Loucy (cell line): ENCODE data around the gene WFIKKN1.
A peak's percentile ranks its signal among the peaks of the same experiment; 100 is the strongest.

Source experiments
- H2AFZ ChIP-seq: fragments of 200-600 bp; sonication (generic); 2 replicates; pipeline ENCODE4 v1.6.0; 2016; ENCODE audit warnings: antibody characterized with exemption, mild to moderate bottlenecking, low read length, moderate library complexity
- H3F3A ChIP-seq: fragments of 200-600 bp; 2 replicates; pipeline ENCODE4 v1.6.0; 2016; ENCODE audit warnings: antibody characterized with exemption, low read depth, mild to moderate bottlenecking
- H3K27me3 ChIP-seq: fragments of 200-600 bp; sonication (generic); 2 replicates; pipeline ENCODE4 v1.6.1; 2014; ENCODE audit warnings: low read length, mild to moderate bottlenecking; ENCODE audit not compliant: insufficient read depth, poor library complexity, severe bottlenecking
- H3K36me3 ChIP-seq: fragments of 200-600 bp; sonication (generic); 2 replicates; pipeline ENCODE4 v1.6.1; 2016; ENCODE audit warnings: low read length; ENCODE audit not compliant: insufficient read depth
- H3K4me1 ChIP-seq: fragments of 200-600 bp; sonication (generic); 2 replicates; pipeline ENCODE4 v1.5.1; 2014; ENCODE audit warnings: low read length, mild to moderate bottlenecking; ENCODE audit not compliant: insufficient read depth, poor library complexity, severe bottlenecking
- H3K4me2 ChIP-seq: fragments of 200-600 bp; sonication (generic); 2 replicates; pipeline ENCODE4 v1.6.0; 2014; ENCODE audit warnings: antibody characterized with exemption, low read length, low read depth, mild to moderate bottlenecking; ENCODE audit not compliant: poor library complexity, severe bottlenecking
- H3K4me3 ChIP-seq: fragments of 200-600 bp; sonication (generic); 2 replicates; pipeline ENCODE4 v1.5.1; 2014; ENCODE audit warnings: low read length, mild to moderate bottlenecking, mixed read lengths; ENCODE audit not compliant: poor library complexity, severe bottlenecking
- H3K79me2 ChIP-seq: fragments of 200-600 bp; sonication (generic); 2 replicates; pipeline ENCODE4 v1.6.1; 2014; ENCODE audit warnings: low read length; ENCODE audit not compliant: insufficient read depth
- H3K9ac ChIP-seq: fragments of 200-600 bp; sonication (generic); 2 replicates; pipeline ENCODE4 v1.6.0; 2014; ENCODE audit warnings: mild to moderate bottlenecking, low read depth, low read length, moderate library complexity; ENCODE audit not compliant: poor library complexity, severe bottlenecking
- H3K9me2 ChIP-seq: fragments of 200-600 bp; sonication (generic); replicated peaks from 2 replicates; pipeline ENCODE4 v1.6.1; 2016; ENCODE audit warnings: low read depth, low read length, mixed read lengths
- H3K9me3 ChIP-seq: fragments of 200-600 bp; sonication (generic); 2 replicates; pipeline ENCODE4 v1.6.1; 2014; ENCODE audit warnings: mild to moderate bottlenecking, antibody characterized with exemption, low read length, low read depth; ENCODE audit not compliant: insufficient read depth
- H4K20me1 ChIP-seq: fragments of 200-600 bp; sonication (generic); 2 replicates; pipeline ENCODE4 v1.6.0; 2014; ENCODE audit warnings: antibody characterized with exemption, low read length, mild to moderate bottlenecking; ENCODE audit not compliant: insufficient read depth, poor library complexity, severe bottlenecking
- CTCF ChIP-seq: fragments of 200-600 bp; sonication (generic); conservative IDR thresholded peaks from 2 replicates; pipeline ENCODE4 v1.5.1; 2014; ENCODE audit warnings: mild to moderate bottlenecking, antibody characterized with exemption, low read length
- EZH2phosphoT487 ChIP-seq: fragments of 200-600 bp; IDR thresholded peaks from 2 replicates; pipeline ENCODE4 v1.6.1; 2018; ENCODE audit warnings: antibody characterized with exemption, mild to moderate bottlenecking, moderate library complexity, borderline replicate concordance

The WFIKKN1 gene

GRCh38 chr16:678209-678857 is 47.5 kb downstream of the WFIKKN1 start:
- H3K79me2 ChIP-seq = peaks cover 16% of the 10 kb centered on the region; the same call in 1 of the 2 replicates
- no peak overlapping the region for H3K4me3 ChIP-seq
- peaks cover 2% of the 10 kb centered on the region for H4K20me1 ChIP-seq
- H3F3A ChIP-seq = no peaks in the 10 kb centered on the region
- no peaks in the 10 kb centered on the region for H3K27me3 ChIP-seq
- H3K4me2 ChIP-seq = no peak overlapping the region
- peaks cover 4% of the 10 kb centered on the region for H3K4me1 ChIP-seq
- no peak overlapping the region for H3K9ac ChIP-seq
- no peaks in the 10 kb centered on the region for H3K36me3 ChIP-seq
- no peak overlapping the region for H2AFZ ChIP-seq
- no peaks in the 10 kb centered on the region for H3K9me3 ChIP-seq
- H3K9me2 ChIP-seq = no peaks in the 10 kb centered on the region
- TF ChIP-seq CTCF (no peak), EZH2phosphoT487 (no peak)

GRCh38 chr16:678858-679813 is 48.4 kb downstream of the WFIKKN1 start:
- Histone ChIP-seq H3K4me3 (peak overlapping the region; percentile 60), H3K4me2 (peak overlapping the region; percentile 66), H3K36me3 (no peaks in the 10 kb centered on the region), H3K9me3 (no peaks in the 10 kb centered on the region), H3K79me2 (peaks cover 16% of the 10 kb centered on the region; the same call in 1 of the 2 replicates), H3F3A (no peaks in the 10 kb centered on the region), H4K20me1 (peaks cover 2% of the 10 kb centered on the region), H2AFZ (no peak overlapping the region), H3K9me2 (no peaks in the 10 kb centered on the region), H3K4me1 (peaks cover 4% of the 10 kb centered on the region), H3K9ac (no peak overlapping the region), H3K27me3 (no peaks in the 10 kb centered on the region)
- TF ChIP-seq EZH2phosphoT487 (no peak), CTCF (no peak)

- Histone ChIP-seq H3K9me3 (no peaks in the 10 kb centered on the region), H3K27me3 (no peaks in the 10 kb centered on the region), H3K9me2 (no peaks in the 10 kb centered on the region), H3F3A (no peaks in the 10 kb centered on the region), H3K79me2 (peaks cover 16% of the 10 kb centered on the region; the same call in 1 of the 2 replicates), H4K20me1 (peaks cover 2% of the 10 kb centered on the region), H3K4me3 (peak within 1 kb of the TSS; percentile 82), H3K4me2 (peak within 1 kb of the TSS; percentile 73), H3K4me1 (peaks cover 4% of the 10 kb centered on the region), H2AFZ (no peak within 1 kb of the TSS), H3K9ac (peak within 1 kb of the TSS; percentile 76), H3K36me3 (no peaks in the 10 kb centered on the region)
- TF ChIP-seq EZH2phosphoT487 = no peak
- TF ChIP-seq CTCF = no peak
These were observed 49.2 kb downstream of the WFIKKN1 start, which contains the start of gene STUB1 for GRCh38 chr16:679814-680624. Gene STUB1 (plus strand): TSS chr16:680410. CDS start chr16:680526, 116 bp downstream.
